OCI-LY7 (cell line): Measurements from ENCODE around the gene RO60.

Experiments
- CTCF ChIP-seq: fragments of 200-600 bp; sonication (generic); conservative IDR thresholded peaks from 2 replicates; pipeline ENCODE4 v1.5.1; 2014; ENCODE audit warnings: mild to moderate bottlenecking, antibody characterized with exemption, low read length, moderate library complexity, mixed read lengths
- EZH2phosphoT487 ChIP-seq: fragments of 200-600 bp; sonication (generic); IDR thresholded peaks from 2 replicates; pipeline ENCODE4 v1.6.1; 2018; ENCODE audit warnings: low read depth, borderline replicate concordance, mild to moderate bottlenecking, mixed run types, antibody characterized with exemption, low read length, moderate library complexity, mixed read lengths

- TF ChIP-seq CTCF, result no peak
- no peak for TF ChIP-seq EZH2phosphoT487
Observed at GRCh38 chr1:193066606-193067005, 7.2 kb downstream of the RO60 start.
